ENCODE data around the gene NDUFAF4.

Gene NDUFAF4

DNA sequence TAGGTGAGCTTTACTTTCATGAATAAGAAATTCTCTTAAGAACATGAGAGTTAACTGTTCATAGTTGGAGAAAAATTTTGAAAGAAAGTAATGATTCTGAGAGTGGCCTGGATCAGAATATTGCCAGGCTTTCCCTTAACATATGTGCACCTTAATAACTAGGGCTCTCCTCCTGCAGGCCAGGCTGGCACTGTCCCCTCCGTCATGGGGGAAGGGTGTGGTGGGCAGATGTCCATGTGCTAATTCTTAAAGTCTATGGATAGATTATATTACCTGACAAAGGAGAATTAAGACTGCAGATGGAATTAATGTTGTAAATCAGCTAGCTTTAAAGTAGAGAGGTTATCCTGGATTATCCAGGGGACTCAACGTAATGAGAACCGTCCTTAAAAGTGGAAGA is 15.9 kb upstream of the NDUFAF4 start:
- no peak overlapping the region for H3K27ac ChIP-seq (ENCODE audit: low read depth, low read length)
- H4K20me1 ChIP-seq (ENCODE audit: low read depth, low read length): no peaks in the 10 kb centered on the region

DNA sequence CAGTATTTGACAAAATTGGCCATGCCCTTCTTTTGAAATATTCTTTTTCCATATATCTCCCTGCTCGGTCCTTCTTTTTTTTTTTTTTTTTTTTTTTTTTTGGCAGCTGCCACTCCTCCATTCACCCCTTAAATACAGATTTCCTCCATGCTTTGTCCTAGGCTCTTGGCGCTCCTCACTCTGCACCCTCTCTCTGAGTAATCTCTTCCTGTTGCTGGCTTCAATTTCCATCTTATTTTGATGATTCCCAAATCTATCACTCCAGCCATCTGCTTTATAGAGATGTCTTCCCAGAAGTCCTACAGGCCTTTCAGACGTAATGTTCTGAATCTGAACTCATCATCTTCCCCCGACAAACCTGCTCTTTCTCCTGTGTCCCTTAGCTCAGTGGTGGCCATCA is 14.1 kb upstream of the NDUFAF4 start:
- H3K4me2 ChIP-seq (ENCODE audit: low read depth, low read length, poor library complexity, severe bottlenecking): no peak overlapping the region
- H4K20me1 ChIP-seq (ENCODE audit: low read depth, low read length): no peaks in the 10 kb centered on the region
- no peaks in the 10 kb centered on the region for H3K9me2 ChIP-seq (replicated peaks; ENCODE audit: insufficient read depth, low read length)
- H3F3A ChIP-seq (ENCODE audit: insufficient read depth): no peaks in the 10 kb centered on the region
- no peak overlapping the region for H3K9ac ChIP-seq (ENCODE audit: low read length)
- no peak overlapping the region for H3K4me3 ChIP-seq (ENCODE audit: insufficient read depth, low read length, poor library complexity, severe bottlenecking)
- no peak for TF ChIP-seq EZH2phosphoT487 (conservative IDR thresholded peaks at IDR 0.05; ENCODE audit: low read length)
- TF ChIP-seq, protein P1, sequence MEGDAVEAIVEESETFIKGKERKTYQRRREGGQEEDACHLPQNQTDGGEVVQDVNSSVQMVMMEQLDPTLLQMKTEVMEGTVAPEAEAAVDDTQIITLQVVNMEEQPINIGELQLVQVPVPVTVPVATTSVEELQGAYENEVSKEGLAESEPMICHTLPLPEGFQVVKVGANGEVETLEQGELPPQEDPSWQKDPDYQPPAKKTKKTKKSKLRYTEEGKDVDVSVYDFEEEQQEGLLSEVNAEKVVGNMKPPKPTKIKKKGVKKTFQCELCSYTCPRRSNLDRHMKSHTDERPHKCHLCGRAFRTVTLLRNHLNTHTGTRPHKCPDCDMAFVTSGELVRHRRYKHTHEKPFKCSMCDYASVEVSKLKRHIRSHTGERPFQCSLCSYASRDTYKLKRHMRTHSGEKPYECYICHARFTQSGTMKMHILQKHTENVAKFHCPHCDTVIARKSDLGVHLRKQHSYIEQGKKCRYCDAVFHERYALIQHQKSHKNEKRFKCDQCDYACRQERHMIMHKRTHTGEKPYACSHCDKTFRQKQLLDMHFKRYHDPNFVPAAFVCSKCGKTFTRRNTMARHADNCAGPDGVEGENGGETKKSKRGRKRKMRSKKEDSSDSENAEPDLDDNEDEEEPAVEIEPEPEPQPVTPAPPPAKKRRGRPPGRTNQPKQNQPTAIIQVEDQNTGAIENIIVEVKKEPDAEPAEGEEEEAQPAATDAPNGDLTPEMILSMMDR (IDR thresholded peaks at IDR 0.05; ENCODE audit: insufficient read depth, low read length, poor library complexity, severe bottlenecking): no peak
- H2AFZ ChIP-seq (ENCODE audit: low read depth, low read length, severe bottlenecking): no peak overlapping the region
- no peaks in the 10 kb centered on the region for H3K9me3 ChIP-seq (ENCODE audit: insufficient read depth, low read length)
- no peak overlapping the region for H3K27ac ChIP-seq (ENCODE audit: low read depth, low read length)
- no peaks in the 10 kb centered on the region for H3K36me3 ChIP-seq (ENCODE audit: low read length)
- no peaks in the 10 kb centered on the region for H3K27me3 ChIP-seq (ENCODE audit: low read length)
- H3K79me2 ChIP-seq (ENCODE audit: insufficient read depth, low read length): no peaks in the 10 kb centered on the region

More for the DNA sequence above, 15.9 kb upstream of the NDUFAF4 start:
- Histone ChIP-seq H3K9me2 (replicated peaks; ENCODE audit: insufficient read depth, low read length) (no peaks in the 10 kb centered on the region), H3K9ac (ENCODE audit: low read length) (no peak overlapping the region), H3K27me3 (ENCODE audit: low read length) (no peaks in the 10 kb centered on the region), H3K36me3 (ENCODE audit: low read length) (no peaks in the 10 kb centered on the region), H3K4me2 (ENCODE audit: low read depth, low read length, poor library complexity, severe bottlenecking) (no peak overlapping the region), H3K79me2 (ENCODE audit: insufficient read depth, low read length) (no peaks in the 10 kb centered on the region), H3K9me3 (ENCODE audit: insufficient read depth, low read length) (no peaks in the 10 kb centered on the region), H3F3A (ENCODE audit: insufficient read depth) (no peaks in the 10 kb centered on the region), H3K4me3 (ENCODE audit: insufficient read depth, low read length, poor library complexity, severe bottlenecking) (no peak overlapping the region), H2AFZ (ENCODE audit: low read depth, low read length, severe bottlenecking) (no peak overlapping the region)
- no peak for TF ChIP-seq EZH2phosphoT487 (conservative IDR thresholded peaks at IDR 0.05; ENCODE audit: low read length)
- TF ChIP-seq, protein P1 (IDR thresholded peaks at IDR 0.05; ENCODE audit: insufficient read depth, low read length, poor library complexity, severe bottlenecking): no peak

DNA sequence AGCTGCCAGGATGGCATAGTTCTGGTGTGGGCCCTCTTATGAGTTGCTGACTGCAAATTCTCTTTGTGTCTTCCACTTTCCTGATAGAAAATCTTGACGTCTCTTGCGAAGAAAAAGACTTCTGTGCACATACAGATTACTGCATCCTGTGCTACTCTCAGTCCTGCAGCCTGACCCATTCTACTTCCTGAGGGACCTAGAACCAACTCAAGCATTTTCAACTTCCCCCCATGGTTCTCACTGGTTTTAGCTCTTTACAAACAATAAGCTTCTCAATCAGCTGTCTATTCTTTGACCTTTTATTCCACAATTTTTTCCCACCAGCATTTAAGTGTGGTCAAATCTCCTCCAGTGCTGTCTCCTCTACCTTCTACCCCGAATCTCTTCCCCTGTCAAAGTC is 13.5 kb upstream of the NDUFAF4 start:
- Histone ChIP-seq H3K79me2 (ENCODE audit: insufficient read depth, low read length) (no peaks in the 10 kb centered on the region), H4K20me1 (ENCODE audit: low read depth, low read length) (no peaks in the 10 kb centered on the region), H2AFZ (ENCODE audit: low read depth, low read length, severe bottlenecking) (no peak overlapping the region), H3K27ac (ENCODE audit: low read depth, low read length) (no peak overlapping the region), H3K36me3 (ENCODE audit: low read length) (no peaks in the 10 kb centered on the region), H3K27me3 (ENCODE audit: low read length) (no peaks in the 10 kb centered on the region), H3K9me2 (replicated peaks; ENCODE audit: insufficient read depth, low read length) (no peaks in the 10 kb centered on the region), H3K4me2 (ENCODE audit: low read depth, low read length, poor library complexity, severe bottlenecking) (no peak overlapping the region), H3K9me3 (ENCODE audit: insufficient read depth, low read length) (no peaks in the 10 kb centered on the region), H3F3A (ENCODE audit: insufficient read depth) (no peaks in the 10 kb centered on the region), H3K4me3 (ENCODE audit: insufficient read depth, low read length, poor library complexity, severe bottlenecking) (no peak overlapping the region), H3K9ac (ENCODE audit: low read length) (no peak overlapping the region)
- TF ChIP-seq, protein P1 (IDR thresholded peaks at IDR 0.05; ENCODE audit: insufficient read depth, low read length, poor library complexity, severe bottlenecking): no peak
- TF ChIP-seq EZH2phosphoT487 (conservative IDR thresholded peaks at IDR 0.05; ENCODE audit: low read length): no peak
